Hematopoietic multipotent progenitor cell treated with erythropoietin and hydrocortisone succinate and interleukin-3 and kit ligand, for 15 days (in vitro differentiated cells): ENCODE measurements around the gene PGAM5.
A peak's percentile ranks its signal among the peaks of the same experiment; 100 is the strongest.
"Not testable (repeated sequence)": the region's sequence is repeated elsewhere in the genome, so short reads cannot be mapped to it uniquely, and the experiment has no call there.

ENCODE experiments used
- DNase-seq: peaks from one replicate; pipeline ENCODE4 v3.0.0-alpha.2; 2015; ENCODE audit warnings: low spot score

PGAM5 gene

DNA sequence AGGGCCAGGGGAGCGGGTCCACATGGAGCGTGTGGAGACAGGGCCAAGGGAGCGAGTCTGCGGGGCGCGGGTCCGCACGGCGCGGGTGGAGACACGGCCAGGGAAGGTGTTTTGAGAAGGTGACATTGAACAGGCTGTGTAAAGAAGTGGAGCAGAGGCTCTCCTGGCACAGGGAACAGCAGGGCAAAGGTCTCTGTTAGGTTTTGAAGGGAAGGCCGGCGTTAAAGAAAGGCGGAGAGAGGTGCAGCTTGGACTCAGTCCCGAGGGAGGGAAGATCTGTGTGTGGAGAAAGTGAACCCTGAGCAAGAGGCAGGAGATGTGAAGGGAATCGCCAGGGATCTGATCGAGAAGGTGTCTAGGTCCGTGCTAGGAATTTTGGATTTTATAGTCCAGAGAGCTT is 21.4 kb upstream of the PGAM5 start:
- DNase-seq = no peak

DNA sequence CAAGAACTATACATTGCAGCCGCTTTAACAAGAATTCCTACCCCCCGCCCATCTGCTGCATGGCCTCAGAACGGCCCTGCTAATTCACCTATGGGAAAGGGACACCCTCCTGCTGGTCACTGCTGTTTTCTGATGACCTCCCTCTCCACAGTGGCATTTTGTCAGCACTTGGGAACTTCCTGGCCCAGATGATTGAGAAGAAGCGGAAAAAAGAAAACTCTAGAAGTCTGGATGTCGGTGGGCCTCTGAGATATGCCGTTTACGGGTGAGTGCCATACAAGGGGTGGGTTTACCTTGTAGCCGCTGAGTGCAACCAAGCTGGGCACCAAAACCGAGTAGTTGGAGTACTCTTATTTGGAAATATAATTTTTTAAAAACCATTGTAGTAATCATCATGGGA is 20.5 kb upstream of the PGAM5 start:
- no peak for DNase-seq

- not testable (repeated sequence) for DNase-seq
Observed at GRCh38 chr12:132692030-132692429, 18.6 kb upstream of the PGAM5 start.

- not testable (repeated sequence) for DNase-seq
Observed at GRCh38 chr12:132694888-132695287, 15.8 kb upstream of the PGAM5 start.

- no peak for DNase-seq
Observed at GRCh38 chr12:132695431-132695830, 15.2 kb upstream of the PGAM5 start.

GRCh38 chr12:132698341-132698740 is 12.3 kb upstream of the PGAM5 start:
- DNase-seq = no peak

DNA sequence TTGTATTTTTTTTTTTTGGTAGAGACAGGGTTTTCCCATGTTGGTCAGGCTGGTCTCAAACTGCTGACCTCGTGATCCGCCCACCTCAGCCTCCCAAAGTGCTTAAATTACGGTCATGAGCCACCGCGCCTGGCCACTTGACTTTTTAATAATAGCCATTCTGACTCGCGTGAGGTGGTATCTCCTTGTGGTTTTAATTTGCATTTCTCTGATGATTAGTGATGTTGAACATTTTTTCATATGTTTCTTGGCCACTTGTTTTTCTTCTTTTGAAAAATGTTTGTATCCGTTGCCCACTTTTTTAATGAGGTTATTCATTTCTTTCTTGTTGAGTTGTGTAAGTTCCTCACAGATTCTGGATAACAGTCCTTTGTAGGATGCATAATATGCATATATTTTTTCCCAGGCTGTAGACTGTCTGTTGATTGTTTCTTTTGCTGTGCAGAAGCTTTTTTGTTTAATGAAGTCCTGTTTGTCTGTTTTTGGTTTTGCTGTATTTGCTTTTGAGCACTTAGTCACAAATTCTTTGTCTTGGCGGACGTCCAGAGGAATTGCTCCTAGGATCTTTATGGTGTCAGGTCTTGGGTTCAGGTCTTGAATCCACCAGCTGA is 10.3 kb upstream of the PGAM5 start:
- DNase-seq = no peak

DNA sequence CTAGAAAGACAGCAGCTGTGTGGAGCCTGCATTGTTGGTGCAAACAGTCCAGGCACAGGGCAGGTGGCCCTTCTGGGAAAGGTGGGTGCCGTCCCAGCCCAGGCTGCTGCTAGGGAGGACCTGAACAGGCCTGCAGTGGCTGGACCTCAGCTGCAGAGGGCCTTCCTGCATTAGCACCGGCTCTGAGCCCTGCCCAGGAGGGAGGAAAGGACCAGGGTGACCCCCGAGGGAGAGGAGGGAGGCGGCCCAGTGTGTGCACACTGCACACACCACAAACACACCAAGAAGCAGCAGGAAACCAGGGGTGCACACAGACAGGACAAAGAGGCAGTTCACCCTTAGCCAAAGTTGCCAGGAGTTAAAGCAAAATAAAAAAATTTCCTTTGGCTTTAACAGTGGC is 8.0 kb upstream of the PGAM5 start:
- no peak for DNase-seq

DNA sequence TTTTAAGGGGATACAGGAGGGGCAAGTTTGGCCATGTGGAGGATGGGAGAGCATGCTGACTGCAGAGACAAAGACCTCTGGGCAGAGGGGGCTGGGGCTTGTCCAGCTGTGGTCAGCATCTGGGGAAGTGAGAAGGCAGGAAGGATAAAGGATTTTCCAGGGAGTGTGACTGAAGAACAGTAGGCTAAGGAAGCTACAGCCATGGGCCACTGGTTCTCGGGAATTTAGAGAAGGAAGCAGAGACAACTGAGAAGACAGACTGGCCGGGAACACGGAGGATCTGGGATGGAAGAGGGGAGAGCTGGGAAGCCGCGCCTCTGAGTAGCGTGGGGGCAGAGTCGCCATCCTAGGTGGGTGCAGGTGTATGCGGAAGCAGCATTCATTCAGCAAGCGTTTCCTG is 7.0 kb upstream of the PGAM5 start:
- no peak for DNase-seq

DNA sequence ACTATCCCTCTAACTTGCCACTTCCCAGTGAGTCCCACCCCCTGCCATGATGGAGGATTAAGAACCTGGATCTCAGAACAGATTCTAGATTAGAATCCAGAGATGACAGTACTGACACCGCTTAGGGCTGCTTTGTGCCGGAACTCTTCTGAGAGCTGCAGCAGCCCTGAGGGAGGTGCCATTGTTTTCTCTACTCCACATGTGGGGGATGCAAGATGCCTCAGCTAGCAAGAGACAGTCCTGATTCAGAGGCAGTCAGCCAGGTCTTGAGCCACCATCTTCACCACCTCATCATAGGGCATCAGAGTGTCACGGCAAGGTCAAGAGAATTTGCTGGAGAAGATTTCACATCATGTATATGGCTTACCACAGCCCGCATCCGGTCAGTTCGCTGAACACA is 3.4 kb upstream of the PGAM5 start:
- no peak for DNase-seq

DNA sequence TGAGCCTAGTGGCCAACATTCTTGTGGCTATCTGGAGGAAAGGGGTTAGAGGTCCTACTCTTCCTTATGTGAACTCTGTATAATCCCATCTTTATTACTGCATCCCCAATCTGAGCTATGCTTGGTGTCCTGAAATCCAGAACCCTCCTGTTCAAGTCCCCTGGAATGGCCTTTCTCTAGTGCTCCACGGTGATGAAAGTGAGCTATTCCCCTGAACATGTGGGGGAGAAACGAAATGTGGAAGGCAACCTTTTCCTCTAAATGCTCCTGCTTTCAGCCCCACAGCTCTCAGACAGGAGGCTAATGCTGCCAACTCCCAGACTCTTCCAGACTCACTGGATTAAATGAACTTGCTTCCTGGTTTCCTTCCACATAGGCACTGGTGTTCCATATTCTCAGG is 2.5 kb upstream of the PGAM5 start:
- no peak for DNase-seq

DNA sequence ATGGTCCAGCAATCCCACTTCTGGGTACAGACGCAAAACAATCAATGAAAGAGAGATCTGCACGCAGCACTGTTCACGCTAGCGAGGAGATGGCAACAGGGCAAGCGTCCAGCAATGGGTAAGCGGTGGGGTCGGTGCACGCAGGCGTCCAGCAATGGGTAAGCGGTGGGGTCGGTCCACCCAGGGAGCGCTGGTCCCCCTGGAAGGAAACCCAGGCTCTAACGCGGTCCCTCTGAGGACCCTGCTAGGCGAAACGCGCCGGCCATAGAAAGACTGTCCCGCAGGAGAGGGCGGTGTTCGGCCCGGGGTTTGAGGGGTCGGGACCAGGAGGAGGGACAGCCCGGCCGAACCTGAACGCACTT is 618 bp upstream of the PGAM5 start:
- DNase-seq = no peak

- peak; percentile 32 for DNase-seq
Observed at GRCh38 chr12:132711080-132711843, 620 bp downstream of the PGAM5 start.

GRCh38 chr12:132713123-132713522 is 2.5 kb downstream of the PGAM5 start:
- no peak for DNase-seq

GRCh38 chr12:132715874-132716273 is 5.2 kb downstream of the PGAM5 start:
- DNase-seq = no peak

DNA sequence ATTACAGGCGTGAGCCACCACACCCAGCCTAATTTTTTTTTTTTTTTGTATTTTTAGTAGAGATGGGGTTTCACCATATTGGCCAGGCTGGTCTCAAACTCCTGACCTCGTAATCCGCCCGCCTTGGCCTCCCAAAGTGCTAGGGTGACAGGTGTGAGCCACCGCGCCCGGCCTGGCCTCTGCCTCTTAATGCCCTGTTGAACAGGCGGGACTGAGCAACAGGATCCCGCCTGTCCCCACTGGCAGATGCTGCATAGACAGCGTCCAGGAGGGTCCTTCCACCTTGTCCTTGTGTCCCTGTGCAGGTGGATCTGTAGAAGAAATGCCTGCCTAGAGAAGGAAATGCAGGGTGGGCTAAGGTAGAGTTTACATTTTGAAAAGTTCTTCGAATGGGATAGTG is 5.7 kb downstream of the PGAM5 start:
- no peak for DNase-seq

- DNase-seq = no peak
Observed at GRCh38 chr12:132717011-132717410, 6.4 kb downstream of the PGAM5 start.

GRCh38 chr12:132717531-132718387 is 7.1 kb downstream of the PGAM5 start:
- DNase-seq = no peak

DNA sequence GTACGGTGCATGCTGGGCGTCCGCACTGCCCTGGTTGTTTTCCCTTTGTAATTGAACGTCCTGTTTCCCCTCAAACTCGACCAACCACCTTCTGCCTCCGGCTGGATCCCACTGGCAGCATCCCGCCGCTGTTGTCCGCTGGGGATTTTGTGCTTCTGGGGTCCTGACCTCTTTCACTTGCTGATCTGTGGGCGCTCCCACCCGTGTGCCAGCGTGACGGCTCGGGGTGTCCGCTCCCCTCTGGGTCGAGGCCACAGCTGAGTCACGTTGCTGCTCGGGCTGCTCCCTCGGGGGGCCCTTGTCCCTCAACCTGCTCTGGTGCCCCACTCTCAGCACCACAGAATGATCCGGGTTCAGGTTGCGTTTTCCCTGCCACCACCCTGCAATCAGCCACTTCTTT is 8.0 kb downstream of the PGAM5 start:
- DNase-seq = no peak

DNA sequence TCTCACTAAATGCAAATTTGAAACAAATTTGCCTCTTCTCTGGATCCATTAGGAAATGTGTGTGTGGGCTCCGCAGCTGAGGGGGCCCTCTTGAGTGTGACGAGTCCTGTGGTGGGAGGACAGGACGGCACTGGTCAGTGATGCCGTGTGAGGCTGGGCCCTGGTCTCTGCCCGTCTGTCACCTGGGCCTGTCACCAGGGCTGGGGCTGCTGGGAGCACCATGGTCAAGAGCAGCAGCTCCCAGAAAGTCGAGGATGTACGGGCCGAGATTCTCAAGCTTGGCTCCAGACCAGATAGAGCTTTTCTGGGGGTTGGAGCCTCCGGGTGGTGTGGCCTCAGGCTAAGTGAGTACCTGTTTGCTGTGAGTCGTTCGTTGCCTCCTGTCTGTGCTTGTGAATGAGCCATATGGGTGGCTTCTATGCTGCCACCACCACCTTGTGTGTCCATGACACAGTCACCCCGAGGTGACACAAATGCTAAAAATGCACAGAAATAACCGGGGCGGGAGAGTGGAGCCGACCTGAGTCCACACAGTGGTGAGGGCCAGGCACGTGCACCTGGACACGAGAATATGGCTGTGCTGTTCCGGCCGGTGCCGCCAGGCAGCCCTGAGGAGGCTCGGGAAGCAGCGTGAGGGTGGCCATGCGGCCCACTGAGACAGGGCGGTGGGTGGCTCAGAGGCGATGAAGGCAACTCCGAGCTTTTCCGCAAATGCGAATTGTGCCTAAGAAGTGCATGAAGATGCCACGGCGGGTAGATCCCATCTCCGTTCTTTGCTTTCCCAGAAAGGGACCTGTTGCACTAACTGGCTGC is 8.7 kb downstream of the PGAM5 start:
- DNase-seq = no peak

GRCh38 chr12:132719954-132720324 is 9.3 kb downstream of the PGAM5 start:
- no peak for DNase-seq

- no peak for DNase-seq
Observed at GRCh38 chr12:132720606-132721345, 10.1 kb downstream of the PGAM5 start.
